ENCODE data around the gene DUSP22. TPM values are rescaled to one million over a fixed set of nuclear protein-coding genes. Genes with fewer than 3 reads are reported as not detected.

Gene DUSP22
- total and polyA plus RNA-seq, 2 of the 8 experiments (the other 6 are each of a cell fraction or from before 2014, with no cell fraction given), result 15.5 to 32.4 TPM

GRCh38 chr6:340186-340955 is 48.1 kb downstream of the DUSP22 start:
- Histone ChIP-seq H3K4me1 (replicated peaks in 1 of 4; ENCODE audit: control insufficient read depth in 3 of 4, insufficient read depth in 4 of 4, low read length in 3 of 4) (no peaks in the 10 kb centered on the region), H3K9me3 (ENCODE audit: insufficient read depth in 2 of 2, low read depth in 1 of 2, low read length in 1 of 2) (peaks cover 42 to 81% of the 10 kb centered on the region in 2 experiments)
- no peak for FAIRE-seq

More at GRCh38 chr6:340186-340955, 48.1 kb downstream of the DUSP22 start:
- Histone ChIP-seq H2BK120ac (replicated peaks; ENCODE audit: low read depth, low read length) (no peak overlapping the region), H3K36me3 (ENCODE audit: control insufficient read depth in 2 of 4, insufficient read depth in 4 of 4, low read length in 3 of 4) (no peaks in the 10 kb centered on the region), H3K4ac (replicated peaks; ENCODE audit: insufficient read length, low read depth, low read length) (no peak overlapping the region), H2BK5ac (ENCODE audit: low read depth, low read length) (no peak overlapping the region), H2BK20ac (ENCODE audit: low read length) (no peak overlapping the region), H4K91ac (replicated peaks; ENCODE audit: insufficient read length, low read length) (no peak overlapping the region), H3K56ac (replicated peaks; ENCODE audit: insufficient read length, low read depth, low read length) (no peak overlapping the region), H3K79me2 (ENCODE audit: control insufficient read depth in 1 of 2, insufficient read depth in 2 of 2, low read length in 2 of 2) (no peaks in the 10 kb centered on the region), H3K79me1 (ENCODE audit: low read depth, low read length) (peaks cover 3% of the 10 kb centered on the region; the same call in 1 of the 2 replicates), H3K9ac (replicated peaks in 1 of 4; ENCODE audit: extremely low read depth in 1 of 4, low read depth in 3 of 4, low read length in 3 of 4) (no peak overlapping the region), H3K23ac (ENCODE audit: insufficient read length) (no peak overlapping the region), H4K5ac (ENCODE audit: insufficient read length, low read depth, low read length) (no peak overlapping the region), H4K8ac (ENCODE audit: extremely low read depth, insufficient read depth, low read length) (peak overlapping the region; percentile 82; the same call in 1 of the 2 replicates), H3K14ac (ENCODE audit: insufficient read length) (no peak overlapping the region), H3K23me2 (ENCODE audit: low read depth, low read length) (no peaks in the 10 kb centered on the region), H2BK15ac (ENCODE audit: low read length) (no peak overlapping the region), H3K4me3 (ENCODE audit: extremely low read depth in 1 of 4, insufficient read depth in 2 of 4, low read depth in 3 of 4, low read length in 4 of 4) (no peak overlapping the region), H4K20me1 (replicated peaks in 1 of 2; ENCODE audit: control insufficient read depth in 1 of 2, insufficient read depth in 2 of 2, low read length in 2 of 2) (peaks cover 0 to 2% of the 10 kb centered on the region in 2 experiments), H2BK12ac (ENCODE audit: low read depth, low read length) (no peak overlapping the region), H3K27ac (ENCODE audit: low read depth, low read length) (no peak overlapping the region), H3K27me3 (replicated peaks in 1 of 4; ENCODE audit: control insufficient read depth in 3 of 4, extremely low read depth in 1 of 4, insufficient read depth in 3 of 4, low read length in 3 of 4) (no peaks in the 10 kb centered on the region; a peak in 2 of 7 replicates), H3K18ac (ENCODE audit: extremely low read depth, low read length) (no peak overlapping the region), H2AFZ (ENCODE audit: low read length) (no peak overlapping the region), H3K4me2 (ENCODE audit: insufficient read depth in 1 of 2, low read depth in 2 of 2, low read length in 2 of 2) (no peak overlapping the region), H2AK5ac (ENCODE audit: low read depth, low read length) (no peak overlapping the region)
- no peak for DNase-seq (ENCODE audit: low read depth in 1 of 2, low spot score in 2 of 2)
- CTCF ChIA-PET (ENCODE audit: partially characterized antibody), result interaction anchor here (1.0 to 1.9 kb wide), 6 partner anchors 10 to 125 kb away, joined by 3 to 8 read pairs (median 4); no protein-coding TSS in a partner anchor
- POLR2A ChIA-PET (ENCODE audit: partially characterized antibody), result interaction anchor here (1.1 kb wide), 1 partner anchor 20 kb away, joined by 3 read pairs; no protein-coding TSS in a partner anchor
- 88% methylated on average over 6 of the region's 6 CpGs; no CpG with 5 or more reads in 1 of the 2 experiments for WGBS, 2 experiments (ENCODE audit: extremely low coverage in 1 of 2, insufficient coverage in 1 of 2, insufficient read length in 1 of 2, insufficient replicate concordance in 2 of 2, low coverage in 1 of 2, low lambda C conversion rate in 2 of 2, missing lambda C conversion rate in 1 of 2)
- TF ChIP-seq ASH2L (IDR thresholded peaks at IDR 0.05; ENCODE audit: low read length), result no peak
- TF ChIP-seq RBBP5 (IDR thresholded peaks at IDR 0.05; ENCODE audit: borderline replicate concordance, low read depth, low read length), result no peak
- TF ChIP-seq SIX5 (IDR thresholded peaks at IDR 0.05; ENCODE audit: low read depth, low read length), result no peak
- TF ChIP-seq MAX (IDR thresholded peaks at IDR 0.05), result no peak
- TF ChIP-seq RAD21 (IDR thresholded peaks at IDR 0.05 in 1 of 2, conservative IDR thresholded peaks at IDR 0.05 in 1 of 2; ENCODE audit: low read depth in 2 of 2, low read length in 2 of 2), result no peak
- TF ChIP-seq CBX5 (IDR thresholded peaks at IDR 0.05; ENCODE audit: low read depth, low read length), result no peak
- no peak for TF ChIP-seq TEAD4 (IDR thresholded peaks at IDR 0.05; ENCODE audit: low read depth, low read length)
- TF ChIP-seq EP300 (IDR thresholded peaks at IDR 0.05; ENCODE audit: borderline replicate concordance in 1 of 2, low read depth in 2 of 2, low read length in 2 of 2), result no peak
- no peak for TF ChIP-seq JUN (IDR thresholded peaks at IDR 0.05; ENCODE audit: low read depth, low read length)
- no peak for TF ChIP-seq SAP30 (IDR thresholded peaks at IDR 0.05; ENCODE audit: insufficient read depth, insufficient replicate concordance, low read length)
- TF ChIP-seq SUZ12 (IDR thresholded peaks at IDR 0.05; ENCODE audit: low read length), result no peak
